NCI-H748 (cell line): Measurements from ENCODE around the gene ADAMTS16.

Experiments used
- DNase-seq: peaks from one replicate; lab custom pipeline; 2025; ENCODE audit not compliant: unreplicated experiment; lab: John Stamatoyannopoulos, UW

The ADAMTS16 gene

DNA sequence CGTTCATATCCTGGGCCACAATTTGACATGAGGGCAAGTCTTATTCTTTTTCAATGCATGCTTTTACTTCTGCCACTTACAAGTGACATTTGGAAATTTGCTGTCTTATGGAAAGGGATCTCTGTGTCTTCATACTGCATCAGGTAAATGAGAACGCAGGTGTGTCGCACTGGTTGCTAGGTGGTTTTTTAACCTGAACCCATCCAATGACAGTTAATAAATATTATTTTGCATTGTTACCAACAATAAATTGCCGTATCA, 1.1 kb downstream of the ADAMTS16 start:
- no peak for DNase-seq

DNA sequence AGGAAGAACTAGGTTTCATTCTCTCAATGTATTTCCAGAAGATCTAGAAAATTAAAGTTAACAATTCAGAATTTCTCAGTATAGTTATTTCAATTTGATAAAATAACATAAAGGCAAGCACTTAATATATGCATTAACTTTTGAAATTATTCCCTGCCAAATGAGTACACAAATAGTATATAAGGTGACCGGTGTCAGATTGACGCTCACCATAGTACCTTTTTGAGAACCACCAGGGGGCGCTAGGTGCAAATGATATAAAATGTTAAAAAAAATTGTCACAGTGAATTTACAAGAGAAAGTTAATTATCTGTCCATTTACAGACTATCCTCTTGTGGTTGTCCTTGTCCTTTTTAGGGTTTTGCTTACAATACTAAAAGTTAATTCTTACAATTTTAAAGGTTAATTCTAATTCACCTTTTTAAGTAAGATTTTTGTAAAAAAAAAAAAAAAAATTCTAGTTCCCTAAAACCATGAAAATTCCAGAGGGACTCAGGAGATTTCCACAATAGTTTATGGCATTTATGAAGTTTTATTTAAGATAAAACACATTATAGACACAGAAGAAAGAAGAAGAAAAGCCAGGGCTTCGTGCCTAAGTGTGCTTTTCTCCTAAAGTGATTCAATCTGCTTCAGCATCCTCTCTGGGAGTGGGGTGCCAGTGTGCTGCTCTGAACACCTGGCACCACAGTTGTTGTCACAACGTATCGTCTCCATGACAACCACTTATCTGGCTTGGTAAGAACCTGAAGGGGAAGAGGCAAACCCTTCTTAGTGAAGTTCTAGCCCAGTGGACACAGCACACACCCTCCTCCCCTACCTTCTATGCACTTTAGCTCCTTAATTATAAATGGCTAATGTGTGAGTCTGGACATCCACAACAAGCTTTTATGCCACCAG, 1.7 kb downstream of the ADAMTS16 start:
- peak; percentile 93 for DNase-seq

DNA sequence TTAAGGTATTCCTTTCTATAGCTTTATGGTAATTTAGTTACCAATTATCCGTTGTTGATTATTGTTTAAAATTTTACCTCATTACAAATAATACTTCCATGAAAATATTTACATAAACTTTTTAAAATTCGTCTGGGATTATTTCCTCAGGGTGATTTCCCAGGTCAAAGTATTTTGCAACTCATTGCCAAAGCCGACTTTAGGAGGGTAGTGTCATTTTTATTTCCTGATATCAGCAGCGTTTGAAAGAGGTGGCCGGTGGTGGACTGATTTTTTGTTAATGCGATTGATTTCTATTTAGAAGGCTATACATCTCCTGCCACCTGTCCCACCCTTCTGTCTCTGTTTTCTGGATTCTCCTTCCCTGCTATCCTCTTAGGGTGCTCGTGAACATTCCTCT, 4.3 kb downstream of the ADAMTS16 start:
- no peak for DNase-seq

DNA sequence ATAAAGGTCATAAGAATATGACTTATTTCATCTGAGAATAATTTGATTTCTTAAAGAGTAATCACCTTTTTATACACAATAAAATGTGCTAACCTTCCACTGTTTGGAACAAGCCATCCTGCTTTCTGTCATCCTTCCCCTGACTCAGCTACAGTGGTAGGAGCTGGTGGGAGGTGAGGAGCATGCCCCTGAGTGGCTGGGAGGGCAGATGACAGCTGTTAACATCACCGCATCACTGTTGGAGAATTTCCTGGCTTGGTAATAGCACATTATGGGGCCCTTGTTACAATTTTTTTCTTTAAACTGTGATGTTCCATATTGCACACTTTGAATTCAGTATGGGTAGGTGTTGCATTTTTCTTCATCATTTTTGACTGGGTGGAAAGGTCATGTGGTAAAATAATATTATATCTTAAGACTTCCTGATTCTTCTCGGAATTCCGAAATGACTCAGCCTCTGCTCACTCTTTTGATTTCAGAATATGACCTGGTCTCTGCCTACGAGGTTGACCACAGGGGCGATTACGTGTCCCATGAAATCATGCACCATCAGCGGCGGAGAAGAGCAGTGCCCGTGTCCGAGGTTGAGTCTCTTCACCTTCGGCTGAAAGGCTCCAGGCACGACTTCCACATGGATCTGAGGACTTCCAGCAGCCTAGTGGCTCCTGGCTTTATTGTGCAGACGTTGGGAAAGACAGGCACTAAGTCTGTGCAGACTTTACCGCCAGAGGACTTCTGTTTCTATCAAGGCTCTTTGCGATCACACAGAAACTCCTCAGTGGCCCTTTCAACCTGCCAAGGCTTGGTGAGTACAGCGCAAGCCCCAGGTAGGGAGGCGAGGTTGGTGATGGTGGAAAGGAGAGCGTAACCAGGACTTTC, 5.8 kb downstream of the ADAMTS16 start:
- DNase-seq: no peak

DNA sequence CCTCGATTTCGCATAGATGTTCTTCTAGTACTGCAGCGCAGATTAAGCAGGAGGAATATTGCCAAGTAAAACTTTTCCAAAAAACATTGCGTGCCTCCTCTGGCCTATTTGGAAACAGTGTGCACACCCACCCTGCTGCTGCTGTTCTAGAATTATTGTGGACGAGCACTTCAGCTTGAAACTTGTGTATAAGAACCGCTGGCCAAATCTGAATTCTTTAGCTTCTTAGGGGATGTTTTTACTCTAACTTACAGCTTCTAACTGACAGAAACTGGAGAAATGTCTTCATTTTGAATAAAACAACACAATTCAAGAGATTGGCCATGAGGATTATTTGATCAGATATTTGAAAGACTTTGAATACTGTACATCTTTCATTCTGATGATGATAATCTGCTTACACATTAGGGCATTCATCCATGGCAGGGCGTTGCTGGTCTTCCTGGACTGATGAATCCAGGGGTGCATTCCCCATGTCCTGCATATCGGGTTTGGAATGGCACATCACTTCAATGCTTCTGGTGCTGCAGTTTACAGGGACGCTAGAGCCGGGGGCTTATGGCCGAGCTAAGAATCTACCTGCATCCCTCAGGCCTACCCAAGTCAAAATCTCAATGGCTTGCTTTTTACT, 6.5 kb downstream of the ADAMTS16 start:
- no peak for DNase-seq

DNA sequence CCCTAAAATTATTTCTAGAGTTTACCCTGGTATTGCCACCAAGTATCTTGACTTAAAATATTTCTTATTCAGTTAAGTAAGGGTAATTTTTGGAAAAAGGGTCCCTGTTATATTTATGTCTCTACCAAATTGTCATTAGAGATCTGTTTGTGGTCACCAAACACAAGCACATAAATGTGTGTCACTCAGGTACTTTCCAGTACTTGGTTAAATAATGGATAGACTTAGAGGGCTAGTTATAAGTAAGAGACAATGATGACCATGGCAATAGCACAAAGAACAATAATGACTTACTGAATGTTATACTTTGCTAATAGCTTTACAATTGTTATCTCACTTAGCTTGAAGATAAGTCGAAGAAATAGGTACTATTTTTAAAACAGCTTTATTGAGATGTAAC, 9.0 kb downstream of the ADAMTS16 start:
- DNase-seq: no peak

DNA sequence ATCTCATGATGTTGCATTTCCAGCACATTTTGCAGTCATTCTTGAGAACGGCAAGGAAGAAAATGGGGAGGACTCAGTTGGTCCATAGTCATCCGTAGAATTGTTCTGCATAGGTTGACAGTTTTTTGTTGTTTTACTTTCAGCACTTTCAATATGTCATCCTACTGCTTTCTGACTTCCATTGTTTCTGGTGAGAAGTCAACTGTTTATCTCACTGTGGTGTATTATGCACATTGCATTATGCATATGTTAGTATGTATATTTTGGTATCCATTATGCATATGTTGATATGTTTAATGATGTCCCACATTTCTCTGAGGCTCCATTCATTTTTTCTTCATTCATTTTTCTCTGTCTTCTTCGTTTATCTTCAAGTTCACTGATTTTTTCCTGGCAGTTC, 10.5 kb downstream of the ADAMTS16 start:
- no peak for DNase-seq

DNA sequence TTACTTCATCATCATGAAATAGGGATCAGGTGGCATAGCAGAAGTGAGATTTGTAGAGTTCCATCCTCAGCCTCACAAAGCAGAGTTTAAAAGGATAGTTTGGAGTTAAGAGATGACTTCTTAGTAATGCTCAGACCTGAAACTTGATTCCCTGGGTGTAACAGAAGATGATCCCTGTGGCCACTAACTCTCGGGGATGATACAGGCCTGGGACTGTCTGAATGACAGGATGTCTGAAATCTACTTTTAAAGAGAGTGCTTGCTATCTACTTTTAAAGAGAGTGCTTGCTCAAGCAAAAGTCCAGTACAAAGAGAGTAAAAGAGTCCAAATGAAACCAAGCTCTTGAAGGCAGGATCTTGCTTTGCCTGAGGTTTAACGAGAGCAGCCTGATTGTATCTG, 14.6 kb downstream of the ADAMTS16 start:
- no peak for DNase-seq

DNA sequence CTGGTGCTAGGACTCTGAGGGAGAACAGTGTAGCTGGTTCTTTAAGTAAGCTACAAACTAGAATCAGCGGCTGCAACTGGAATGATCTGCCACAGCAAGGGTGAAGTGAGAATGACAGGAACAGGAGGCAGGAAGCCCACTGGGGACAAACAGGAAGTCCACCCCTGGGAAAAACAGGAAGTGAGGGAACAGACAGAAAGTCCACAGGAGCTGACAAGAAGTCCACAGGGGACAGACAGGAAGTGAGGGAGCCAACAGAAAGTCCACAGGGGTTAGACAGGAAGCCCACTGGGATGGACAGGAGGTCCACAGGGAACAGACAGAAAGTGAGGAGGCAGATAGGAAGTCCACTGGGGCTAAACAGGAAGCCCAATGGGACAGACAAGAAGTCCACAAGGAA, 15.5 kb downstream of the ADAMTS16 start:
- DNase-seq: no peak

DNA sequence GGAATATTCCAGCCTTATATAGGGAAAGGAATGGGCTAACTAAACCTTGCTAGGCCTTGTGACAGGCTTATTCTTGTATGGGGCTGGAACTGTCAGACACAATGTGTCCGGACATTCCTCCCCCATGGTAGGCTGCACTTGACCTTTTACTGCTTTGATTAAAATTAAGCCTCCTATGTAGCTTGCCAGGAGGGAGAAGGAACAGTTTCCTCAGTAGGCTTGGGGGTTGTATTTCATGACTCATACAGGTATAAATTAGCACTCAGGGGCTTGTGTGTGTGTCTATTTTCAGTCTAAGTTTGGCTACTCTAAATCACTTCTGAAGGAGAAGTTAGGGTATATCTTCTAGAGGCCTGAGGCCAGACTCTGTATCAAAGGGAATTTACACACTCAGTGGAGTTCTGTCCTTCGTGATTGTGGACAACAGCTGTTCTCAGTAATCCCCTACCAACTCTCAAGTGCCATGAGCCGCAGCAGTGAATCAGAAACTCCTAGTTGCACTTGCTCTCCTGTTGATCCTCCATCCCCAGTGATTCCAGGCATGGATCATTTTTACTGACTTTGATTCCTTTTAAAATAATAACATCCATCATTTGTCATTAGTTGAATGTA, 16.4 kb downstream of the ADAMTS16 start:
- DNase-seq: no peak

DNA sequence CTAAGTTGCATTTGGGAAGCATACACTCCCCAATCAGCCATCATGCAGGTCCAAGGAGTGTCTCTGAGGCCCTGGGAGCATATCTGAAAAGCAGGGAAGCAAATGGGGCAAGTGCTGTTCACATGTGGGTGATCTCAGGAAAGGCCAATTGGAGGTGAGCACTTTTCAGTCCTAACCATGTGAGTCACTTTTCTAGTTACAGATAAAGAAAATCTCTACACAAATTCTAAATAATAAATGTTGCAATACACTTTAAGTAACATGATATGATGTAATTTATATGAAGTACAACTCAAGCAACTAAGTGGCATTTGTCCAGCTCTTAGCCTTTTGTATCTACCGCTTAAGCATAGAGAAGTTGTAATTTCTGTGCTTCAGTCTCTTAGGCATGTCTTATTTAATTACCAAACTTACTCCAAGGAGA, 18.4 kb downstream of the ADAMTS16 start:
- no peak for DNase-seq

DNA sequence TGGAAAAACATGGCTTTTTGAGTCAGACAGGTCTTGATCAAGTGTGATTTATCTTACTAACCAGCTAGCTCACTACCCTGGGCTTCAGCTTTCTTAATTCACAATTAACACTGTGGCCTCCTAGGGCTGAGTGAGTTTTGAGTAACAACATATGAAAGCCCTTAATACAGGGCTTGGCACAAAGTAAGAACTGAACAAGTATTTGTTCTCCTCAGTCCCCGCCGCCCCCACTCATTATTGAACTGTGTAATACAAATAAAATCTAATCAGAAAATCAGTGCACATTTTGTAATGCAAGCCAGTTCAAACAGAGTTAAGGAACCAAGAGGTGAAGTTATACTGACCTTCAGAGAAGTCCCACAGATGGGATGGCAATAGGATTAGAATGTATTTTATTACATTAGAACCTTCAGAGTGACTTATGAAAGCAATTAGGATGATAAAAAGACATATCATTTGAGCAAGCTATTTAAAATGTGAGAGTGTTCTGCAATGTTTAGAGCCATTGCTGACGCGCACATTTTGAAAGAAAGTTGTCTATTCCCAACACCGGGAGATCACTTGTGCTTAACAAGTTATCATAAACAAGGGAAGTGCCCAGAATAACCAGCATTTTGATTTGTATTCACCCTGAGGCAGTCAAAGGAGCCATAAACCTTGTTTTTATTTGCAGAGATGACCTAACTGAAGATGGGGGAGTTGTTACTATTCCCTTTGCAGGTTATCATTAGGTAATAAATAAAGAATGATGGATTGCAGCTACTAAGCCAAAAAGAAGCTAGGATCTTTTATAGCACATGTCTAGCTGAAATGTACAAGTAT, 19.4 kb downstream of the ADAMTS16 start:
- no peak for DNase-seq

DNA sequence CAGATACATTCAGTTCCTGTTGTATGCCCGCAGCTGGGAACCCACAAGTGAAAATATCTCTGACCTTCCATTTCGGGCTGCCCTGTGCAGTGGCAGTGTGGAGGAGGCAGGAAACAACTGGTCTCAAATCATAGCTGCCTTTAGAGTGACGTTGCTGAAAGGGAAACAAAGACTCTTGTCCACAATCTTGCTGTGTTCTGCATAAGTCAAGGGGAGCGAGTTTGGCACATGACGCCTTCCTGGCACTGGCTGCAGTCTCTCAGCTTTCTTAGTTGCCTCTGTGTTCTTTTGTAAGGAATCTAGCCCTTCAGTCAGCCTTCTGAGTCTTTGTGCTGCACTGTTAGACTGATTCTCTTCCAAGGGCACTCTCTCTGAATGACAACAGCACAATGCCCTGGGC, 24.0 kb downstream of the ADAMTS16 start:
- no peak for DNase-seq

DNA sequence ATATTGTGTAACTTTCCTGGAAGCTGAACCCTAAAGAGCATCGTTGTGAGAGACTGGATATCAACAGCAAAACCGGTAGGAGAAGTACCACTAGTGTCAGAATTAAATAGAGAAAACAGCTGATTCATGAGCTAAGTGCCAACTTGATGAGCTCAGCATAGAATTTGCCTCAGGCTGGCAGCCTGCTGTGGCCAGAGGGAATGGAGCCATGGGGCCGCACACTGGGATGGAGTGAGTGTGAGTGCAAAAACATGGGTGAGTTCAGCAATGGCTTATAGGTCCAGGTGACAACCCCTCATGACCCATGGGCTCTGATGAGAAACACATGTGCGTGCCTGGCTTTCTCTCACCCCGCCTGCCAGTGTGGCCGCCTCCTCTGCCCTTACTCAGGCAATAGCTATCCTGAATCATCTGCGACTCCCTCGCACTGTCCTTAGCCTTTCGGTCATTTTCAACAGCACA, 25.4 kb downstream of the ADAMTS16 start:
- DNase-seq: no peak

DNA sequence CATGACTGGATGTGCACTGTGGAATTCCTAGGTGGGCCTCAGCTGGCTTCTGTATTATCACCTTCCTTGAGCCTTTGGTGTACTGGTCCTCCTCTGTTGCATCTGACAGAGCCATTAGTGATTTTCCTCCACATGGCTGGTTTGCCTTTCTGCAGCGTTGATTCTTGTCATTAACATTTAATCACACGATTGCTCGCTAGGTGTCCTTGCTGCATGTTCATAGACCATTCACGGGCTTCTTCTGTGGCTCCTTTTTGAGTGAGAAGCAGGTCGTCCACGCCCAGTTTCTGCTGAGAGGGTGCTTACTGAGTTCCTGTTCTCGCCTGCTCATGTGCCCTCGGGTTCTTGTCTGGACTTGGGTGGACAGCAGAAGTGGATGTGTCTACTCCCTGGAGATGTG, 29.3 kb downstream of the ADAMTS16 start:
- DNase-seq: no peak

DNA sequence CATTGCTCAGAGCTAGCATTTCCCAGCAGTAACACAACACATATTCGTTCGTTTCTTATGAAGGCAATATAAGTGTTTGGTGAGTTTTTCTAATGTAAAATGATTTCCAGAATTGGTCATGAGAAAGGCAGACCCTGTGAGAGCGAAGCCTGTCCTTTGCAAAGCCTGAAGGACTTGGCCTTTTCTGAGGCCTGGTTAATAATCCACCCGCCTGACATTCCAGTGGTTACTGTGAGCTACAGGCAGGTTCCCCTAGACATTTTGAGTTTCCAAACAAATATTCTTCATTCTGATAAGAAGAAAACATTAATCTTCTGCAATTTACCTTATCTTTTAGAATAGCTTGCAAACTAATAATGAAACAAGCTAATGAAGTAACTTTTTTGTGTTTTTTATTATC, 38.0 kb downstream of the ADAMTS16 start:
- DNase-seq: no peak

DNA sequence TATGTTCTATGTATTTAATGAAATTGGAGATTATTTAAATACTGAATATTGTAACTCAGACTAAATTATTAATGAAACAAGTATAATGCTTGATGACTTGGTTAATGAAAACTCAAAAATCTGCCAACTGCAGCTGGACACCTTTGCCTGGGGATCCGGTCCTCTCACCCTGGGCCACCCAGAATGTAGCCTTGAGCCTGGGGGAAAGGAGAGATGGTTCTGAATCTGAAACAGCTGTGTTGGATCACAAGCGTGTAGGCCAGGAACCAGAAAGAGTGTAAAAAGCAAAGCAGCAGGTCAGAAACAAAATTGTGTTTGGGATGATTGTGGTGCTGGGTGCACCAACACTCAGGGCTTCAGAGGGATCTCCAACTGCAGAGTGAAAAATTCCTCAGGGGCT, 38.5 kb downstream of the ADAMTS16 start:
- DNase-seq: no peak

DNA sequence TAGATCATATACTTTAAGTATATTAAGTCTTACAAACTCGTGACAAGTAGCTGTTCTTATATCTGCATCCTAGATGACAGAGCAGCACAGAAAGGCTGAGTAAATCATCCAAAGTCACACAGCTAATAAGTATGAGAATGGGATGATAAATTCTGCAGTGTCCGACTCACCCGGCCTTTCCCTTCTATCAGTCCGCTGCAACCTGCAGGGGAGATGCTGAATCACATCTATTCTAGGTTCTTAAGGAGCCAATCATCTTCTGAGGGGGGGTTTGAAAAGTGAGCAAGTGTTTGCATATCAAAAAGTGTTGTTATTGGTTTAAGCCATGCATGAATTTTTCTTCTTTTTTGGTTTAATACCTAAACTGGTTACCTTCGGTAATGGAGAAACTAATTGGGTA, 38.9 kb downstream of the ADAMTS16 start:
- DNase-seq: no peak

DNA sequence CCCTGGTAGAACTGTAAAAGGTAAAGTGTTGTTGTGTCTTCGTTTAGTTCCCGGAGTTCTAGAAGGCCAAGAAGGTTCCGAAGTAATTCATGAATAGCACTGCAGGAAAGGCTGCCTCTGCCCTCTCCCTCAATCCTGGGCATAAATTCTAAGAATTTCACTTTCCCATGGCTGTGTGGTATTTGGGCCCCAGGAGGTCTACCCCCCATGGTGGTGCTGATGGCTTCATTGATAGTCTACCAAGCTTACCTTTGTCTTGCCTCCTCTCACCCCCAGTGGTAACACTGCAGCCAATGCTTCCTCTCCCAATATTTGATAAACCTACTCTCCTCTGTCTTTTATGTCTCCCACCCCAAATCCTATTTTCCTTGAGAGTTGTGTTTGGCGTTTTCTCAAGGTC, 39.5 kb downstream of the ADAMTS16 start:
- no peak for DNase-seq

DNA sequence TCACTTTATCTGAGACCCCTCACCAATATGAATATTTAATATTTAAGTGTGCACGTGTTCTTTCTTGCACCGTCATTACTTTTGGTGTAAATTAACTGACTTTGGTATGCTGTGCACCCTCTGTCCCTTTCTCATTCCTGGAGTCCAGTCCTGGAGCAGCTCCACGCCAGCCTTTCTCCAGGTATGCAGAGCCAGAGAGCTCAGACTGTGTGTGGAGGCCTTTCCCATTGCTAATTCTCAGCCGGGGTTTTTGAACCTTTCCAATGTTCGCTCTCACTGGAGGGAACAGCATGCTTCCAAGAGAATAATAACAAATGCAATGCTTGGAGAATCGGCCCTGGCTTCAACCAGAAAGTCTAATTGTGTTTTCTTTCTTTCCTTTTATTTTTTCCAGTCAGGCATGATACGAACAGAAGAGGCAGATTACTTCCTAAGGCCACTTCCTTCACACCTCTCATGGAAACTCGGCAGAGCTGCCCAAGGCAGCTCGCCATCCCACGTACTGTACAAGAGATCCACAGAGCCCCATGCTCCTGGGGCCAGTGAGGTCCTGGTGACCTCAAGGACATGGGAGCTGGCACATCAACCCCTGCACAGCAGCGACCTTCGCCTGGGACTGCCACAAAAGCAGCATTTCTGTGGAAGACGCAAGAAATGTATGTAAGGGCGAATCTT, 41.7 kb downstream of the ADAMTS16 start:
- no peak for DNase-seq
